NCI-H524 treated with DMSO at 0.1 percent for 48 hours (cell line): ENCODE results near the gene SH2B2.
"Not testable (repeated sequence)": the region's sequence is repeated elsewhere in the genome, so short reads cannot be mapped to it uniquely, and the experiment has no call there.

Source experiments
- DNase-seq: peaks from one replicate; lab custom pipeline; 2025; lab: John Stamatoyannopoulos, UW

Gene SH2B2

GRCh38 chr7:102306916-102307677 lies 20.4 kb downstream of the SH2B2 start:
- no peak for DNase-seq

GRCh38 chr7:102310414-102310815 lies 23.7 kb downstream of the SH2B2 start:
- peak; percentile 69 for DNase-seq

GRCh38 chr7:102312317-102312716 lies 25.6 kb downstream of the SH2B2 start:
- DNase-seq: no peak

GRCh38 chr7:102313997-102314780 lies 27.5 kb downstream of the SH2B2 start:
- DNase-seq: no peak

GRCh38 chr7:102317231-102318059 lies 30.8 kb downstream of the SH2B2 start:
- DNase-seq: no peak

- DNase-seq: no peak
Measured at GRCh38 chr7:102318482-102318971, 31.9 kb downstream of the SH2B2 start.

GRCh38 chr7:102319671-102320070 lies 33.0 kb downstream of the SH2B2 start:
- DNase-seq: no peak

DNA sequence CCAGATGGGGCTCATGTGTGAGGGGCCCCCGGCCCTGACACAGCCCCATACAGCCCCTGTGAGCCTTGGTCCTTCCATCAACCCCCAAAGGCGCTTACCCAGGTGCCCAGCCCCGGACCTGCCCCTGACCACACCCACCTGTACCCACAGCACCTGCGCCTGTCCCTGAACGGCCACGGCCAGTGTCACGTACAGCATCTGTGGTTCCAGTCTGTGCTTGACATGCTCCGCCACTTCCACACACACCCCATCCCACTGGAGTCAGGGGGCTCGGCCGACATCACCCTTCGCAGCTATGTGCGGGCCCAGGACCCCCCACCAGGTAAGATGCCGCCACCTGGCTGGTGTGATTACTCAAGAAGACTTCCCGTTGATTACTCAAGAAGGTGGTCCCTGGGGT lies 33.5 kb downstream of the SH2B2 start:
- no peak for DNase-seq

- no peak for DNase-seq
Measured at GRCh38 chr7:102320601-102321350, 34.1 kb downstream of the SH2B2 start.

GRCh38 chr7:102321351-102322201 lies 34.9 kb downstream of the SH2B2 start:
- no peak for DNase-seq

- no peak for DNase-seq
Measured at GRCh38 chr7:102322202-102322715, 35.6 kb downstream of the SH2B2 start.

- no peak for DNase-seq
Measured at GRCh38 chr7:102323914-102324195, 37.2 kb downstream of the SH2B2 start.

DNA sequence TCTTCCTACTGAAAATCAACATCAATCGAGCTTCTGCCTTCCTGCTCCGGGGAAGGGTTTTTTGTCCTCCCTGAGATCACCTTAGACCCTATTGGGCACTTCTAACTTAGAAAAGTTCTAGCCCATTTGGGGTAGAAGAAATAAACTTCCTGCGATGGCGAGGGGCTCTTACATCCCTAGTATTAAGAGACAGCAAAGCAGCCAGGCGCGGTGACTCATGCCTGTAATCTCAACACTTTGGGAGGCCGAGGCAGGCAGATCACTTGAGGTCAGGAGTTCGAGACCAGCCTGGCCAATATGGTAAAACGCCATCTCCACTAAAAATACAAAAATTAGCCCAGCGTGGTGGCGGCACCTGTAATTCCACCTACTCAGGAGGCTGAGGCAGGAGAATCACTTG lies 38.4 kb downstream of the SH2B2 start:
- not testable (repeated sequence) for DNase-seq

DNA sequence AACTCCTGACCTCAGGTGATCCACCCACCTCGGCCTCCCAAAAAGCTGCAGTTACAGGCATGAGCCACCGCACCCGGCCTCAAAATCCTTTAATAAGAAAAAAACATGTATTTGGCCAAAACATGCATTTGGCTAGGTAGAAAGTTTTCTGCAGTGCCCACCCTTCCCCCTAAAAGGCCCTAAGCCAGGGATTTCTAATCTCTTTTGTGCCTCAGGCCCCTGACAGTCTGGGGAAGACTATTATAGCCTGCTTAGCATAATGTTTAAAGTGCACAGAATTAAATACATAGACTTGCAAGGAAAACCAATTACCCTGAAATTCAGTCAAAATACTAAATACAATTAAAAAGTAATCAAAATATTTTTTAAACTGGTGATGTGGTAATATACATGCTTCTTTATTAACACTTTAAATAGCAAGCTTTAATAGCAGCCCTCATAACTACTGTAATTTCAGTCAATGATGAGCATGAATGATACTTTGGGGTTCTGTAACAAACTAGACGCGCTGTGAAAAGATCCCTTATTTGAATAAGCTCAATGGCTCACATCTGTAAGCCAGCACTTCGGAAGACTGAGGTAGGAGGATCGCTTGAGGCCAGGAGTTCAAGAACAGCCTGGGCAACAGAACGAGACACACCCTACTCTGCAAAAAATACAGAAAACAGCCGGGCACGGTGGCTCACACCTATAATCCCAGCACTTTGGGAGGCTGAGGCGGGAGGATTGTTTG lies 39.7 kb downstream of the SH2B2 start:
- DNase-seq: no peak

- not testable (repeated sequence) for DNase-seq
Measured at GRCh38 chr7:102327183-102327582, 40.5 kb downstream of the SH2B2 start.

GRCh38 chr7:102328863-102329262 lies 42.2 kb downstream of the SH2B2 start:
- DNase-seq: not testable (repeated sequence)

GRCh38 chr7:102329366-102329765 lies 42.7 kb downstream of the SH2B2 start:
- not testable (repeated sequence) for DNase-seq

GRCh38 chr7:102330666-102331460 lies 44.2 kb downstream of the SH2B2 start:
- not testable (repeated sequence) for DNase-seq

DNA sequence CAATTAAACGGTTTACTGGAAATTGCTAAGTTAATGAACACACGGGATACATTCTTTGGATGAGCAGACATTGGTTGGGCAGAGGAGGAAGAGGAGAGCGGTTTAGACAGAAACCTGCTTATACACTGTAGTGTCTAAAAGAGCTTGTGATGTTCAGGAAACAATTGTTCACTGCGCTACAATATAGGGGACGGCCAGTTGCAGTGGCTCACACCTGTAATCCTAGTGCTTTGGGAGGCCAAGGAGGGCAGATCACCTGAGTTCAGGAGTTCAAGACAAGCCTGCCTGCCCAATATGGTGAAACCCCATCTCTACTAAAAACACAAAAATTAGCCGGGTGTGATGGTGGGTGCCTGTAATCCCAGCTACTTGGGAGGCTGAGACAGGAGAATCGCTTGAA lies 48.9 kb downstream of the SH2B2 start:
- not testable (repeated sequence) for DNase-seq
